ENCODE data around the gene SARNP. TPM values are rescaled to one million over a fixed set of nuclear protein-coding genes. Genes with fewer than 3 reads are reported as not detected.
A peak's percentile ranks its signal among the peaks of the same experiment; 100 is the strongest.

The SARNP gene
- total RNA-seq, 1 experiment from 2014 or later = 73.8 TPM

GRCh38 chr12:55755246-55755645 lies 62.3 kb downstream of the SARNP start:
- DNase-seq = no peak
- intact Hi-C loops (cut with micrococcal nuclease; ENCODE audit: unreplicated experiment) = no loop called here
- Mint-ChIP-seq H3K27ac (ENCODE audit: unreplicated experiment) (no peak overlapping the region), H3K4me3 (ENCODE audit: low read depth, unreplicated experiment) (no peak overlapping the region), H3K4me1 (ENCODE audit: low read depth, unreplicated experiment) (no peaks in the 10 kb centered on the region), H3K9me3 (ENCODE audit: low read depth, unreplicated experiment) (no peaks in the 10 kb centered on the region), H3K36me3 (ENCODE audit: insufficient read depth, unreplicated experiment) (peaks cover 40% of the 10 kb centered on the region), H3K27me3 (ENCODE audit: unreplicated experiment) (no peaks in the 10 kb centered on the region)
- no peak for TF ChIP-seq CTCF (IDR thresholded peaks at IDR 0.05; ENCODE audit: unreplicated experiment)
- CTCF ChIA-PET = interaction anchor here (0.6 to 1.4 kb wide), 3 partner anchors 62 to 257 kb away, joined by 3 read pairs; partner anchors contain the start of genes ORMDL2 and SARNP
- no TSS peak for BruUV-seq (replicated peaks)

- no peak for DNase-seq
- peaks cover 42% of the 10 kb centered on the region for H3K36me3 Mint-ChIP-seq (ENCODE audit: insufficient read depth, unreplicated experiment)
- intact Hi-C loops (cut with micrococcal nuclease; ENCODE audit: unreplicated experiment) = no loop called here
- H3K27me3 Mint-ChIP-seq (ENCODE audit: unreplicated experiment) = peaks cover 14% of the 10 kb centered on the region
- peak overlapping the region; percentile 1 for H3K27ac Mint-ChIP-seq (ENCODE audit: unreplicated experiment)
- peaks cover 10% of the 10 kb centered on the region for H3K4me1 Mint-ChIP-seq (ENCODE audit: low read depth, unreplicated experiment)
- no peak for TF ChIP-seq CTCF (IDR thresholded peaks at IDR 0.05; ENCODE audit: unreplicated experiment)
- CTCF ChIA-PET = interaction anchor here (0.6 to 1.5 kb wide), 4 partner anchors 11 to 168 kb away, joined by 3 to 7 read pairs (median 5); no protein-coding TSS in a partner anchor
- H3K9me3 Mint-ChIP-seq (ENCODE audit: low read depth, unreplicated experiment) = no peaks in the 10 kb centered on the region
- H3K4me3 Mint-ChIP-seq (ENCODE audit: low read depth, unreplicated experiment) = no peak overlapping the region
- BruUV-seq (replicated peaks) = no TSS peak
Observed at GRCh38 chr12:55748230-55748993, 69.1 kb downstream of the SARNP start.

- CTCF ChIA-PET = interaction anchor here (0.6 to 1.5 kb wide), 3 partner anchors 9 to 22 kb away, joined by 5 to 10 read pairs (median 6); no protein-coding TSS in a partner anchor
- DNase-seq = no peak
- intact Hi-C loops (cut with micrococcal nuclease; ENCODE audit: unreplicated experiment) = no loop called here
Observed at GRCh38 chr12:55746913-55747231, 70.7 kb downstream of the SARNP start.

GRCh38 chr12:55746174-55746912 lies 71.2 kb downstream of the SARNP start:
- peak overlapping the region; percentile 13 for H3K27ac Mint-ChIP-seq (ENCODE audit: unreplicated experiment)
- intact Hi-C loops (cut with micrococcal nuclease; ENCODE audit: unreplicated experiment) = no loop called here
- H3K27me3 Mint-ChIP-seq (ENCODE audit: unreplicated experiment) = peaks cover 34% of the 10 kb centered on the region
- no peak overlapping the region for H3K4me3 Mint-ChIP-seq (ENCODE audit: low read depth, unreplicated experiment)
- no peaks in the 10 kb centered on the region for H3K9me3 Mint-ChIP-seq (ENCODE audit: low read depth, unreplicated experiment)
- H3K36me3 Mint-ChIP-seq (ENCODE audit: insufficient read depth, unreplicated experiment) = peaks cover 33% of the 10 kb centered on the region
- no peak for TF ChIP-seq CTCF (IDR thresholded peaks at IDR 0.05; ENCODE audit: unreplicated experiment)
- no TSS peak for BruUV-seq (replicated peaks)
- H3K4me1 Mint-ChIP-seq (ENCODE audit: low read depth, unreplicated experiment) = peaks cover 24% of the 10 kb centered on the region
- DNase-seq = no peak
- CTCF ChIA-PET = interaction anchor here (0.6 to 1.5 kb wide), 3 partner anchors 9 to 22 kb away, joined by 5 to 10 read pairs (median 6); no protein-coding TSS in a partner anchor

More at GRCh38 chr12:55746913-55747231, 70.7 kb downstream of the SARNP start:
- Mint-ChIP-seq H3K9me3 (ENCODE audit: low read depth, unreplicated experiment) (no peaks in the 10 kb centered on the region), H3K27ac (ENCODE audit: unreplicated experiment) (no peak overlapping the region), H3K36me3 (ENCODE audit: insufficient read depth, unreplicated experiment) (peaks cover 33% of the 10 kb centered on the region), H3K4me3 (ENCODE audit: low read depth, unreplicated experiment) (no peak overlapping the region), H3K4me1 (ENCODE audit: low read depth, unreplicated experiment) (peaks cover 21% of the 10 kb centered on the region), H3K27me3 (ENCODE audit: unreplicated experiment) (peaks cover 28% of the 10 kb centered on the region)
- TF ChIP-seq CTCF (IDR thresholded peaks at IDR 0.05; ENCODE audit: unreplicated experiment) = no peak
- BruUV-seq (replicated peaks) = no TSS peak

Measured in Calu3 (cell line).